ENCODE measurements around the gene SYT5.

SYT5 gene

DNA sequence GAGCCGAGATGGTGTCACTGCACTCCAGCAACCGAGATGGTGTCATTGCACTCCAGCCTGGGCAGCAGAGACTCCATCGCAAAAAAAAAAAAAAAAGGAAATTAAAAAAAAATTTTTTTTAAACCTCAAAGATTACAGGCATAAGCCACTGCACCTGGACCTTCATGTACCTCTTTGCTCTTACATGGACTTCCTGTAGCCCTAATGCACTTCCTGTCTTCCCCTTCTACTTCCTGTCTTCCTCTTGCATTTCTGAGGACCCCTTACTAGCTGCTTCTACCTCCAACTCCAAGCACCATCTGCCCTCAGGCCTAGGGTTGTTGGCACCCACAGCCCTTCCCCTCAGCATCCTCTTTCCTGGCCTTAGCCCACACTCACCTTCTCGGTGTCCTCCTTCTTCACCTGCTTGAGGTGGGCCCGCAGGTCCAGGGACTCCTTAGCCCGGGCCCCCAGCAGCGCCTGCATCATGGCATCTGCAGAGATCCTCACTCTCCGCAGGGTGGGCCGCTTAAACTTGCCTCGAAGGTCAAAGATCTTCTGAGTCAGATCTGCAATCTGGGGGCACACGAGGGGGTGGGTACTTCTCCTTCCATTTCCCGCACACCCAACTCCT lies 26.3 kb downstream of the SYT5 start:
- WGBS, result 92% methylated on average over 10 of the region's 12 CpGs
- Histone ChIP-seq H3K36me3 (ENCODE audit: insufficient read depth, low read length) (peaks cover 9% of the 10 kb centered on the region; the same call in 1 of the 2 replicates), H3K4me1 (ENCODE audit: insufficient read depth, low read length) (peaks cover 13% of the 10 kb centered on the region), H3K27me3 (ENCODE audit: insufficient read depth, low read length) (no peaks in the 10 kb centered on the region; the same call in 1 of the 2 replicates), H3K9me3 (ENCODE audit: insufficient read depth, low read depth, low read length) (no peaks in the 10 kb centered on the region), H3K9ac (ENCODE audit: low read depth, low read length) (no peak overlapping the region), H3K4me3 (ENCODE audit: low read length) (no peak overlapping the region), H3K27ac (ENCODE audit: low read depth, low read length) (no peak overlapping the region)

DNA sequence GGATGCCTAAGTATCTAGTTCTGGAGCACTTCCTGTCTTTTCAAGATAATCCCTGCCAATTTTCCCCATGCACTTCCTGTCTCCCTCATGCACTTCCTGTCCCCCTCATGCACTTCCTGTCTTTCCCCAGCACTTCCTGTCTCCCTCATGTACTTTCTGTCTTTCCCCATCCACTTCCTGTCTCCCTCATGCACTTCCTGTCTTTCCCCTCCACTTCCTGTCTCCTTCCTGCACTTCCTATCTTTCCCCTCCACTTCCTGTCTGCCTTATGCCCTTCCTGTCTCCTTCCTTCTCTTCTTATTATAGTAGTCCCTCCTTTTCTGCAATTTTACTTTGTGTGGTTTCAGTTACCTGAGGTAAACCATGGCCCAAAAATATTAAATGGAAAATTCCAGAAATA lies 28.1 kb downstream of the SYT5 start:
- H3K36me3 ChIP-seq (ENCODE audit: insufficient read depth, low read length), result peaks cover 9% of the 10 kb centered on the region; the same call in 1 of the 2 replicates
- H3K4me3 ChIP-seq (ENCODE audit: low read length), result no peak overlapping the region
- no peaks in the 10 kb centered on the region; the same call in 1 of the 2 replicates for H3K27me3 ChIP-seq (ENCODE audit: insufficient read depth, low read length)
- H3K4me1 ChIP-seq (ENCODE audit: insufficient read depth, low read length), result peaks cover 20% of the 10 kb centered on the region
- no peak overlapping the region for H3K27ac ChIP-seq (ENCODE audit: low read depth, low read length)
- no peaks in the 10 kb centered on the region for H3K9me3 ChIP-seq (ENCODE audit: insufficient read depth, low read depth, low read length)
- H3K9ac ChIP-seq (ENCODE audit: low read depth, low read length), result no peak overlapping the region

DNA sequence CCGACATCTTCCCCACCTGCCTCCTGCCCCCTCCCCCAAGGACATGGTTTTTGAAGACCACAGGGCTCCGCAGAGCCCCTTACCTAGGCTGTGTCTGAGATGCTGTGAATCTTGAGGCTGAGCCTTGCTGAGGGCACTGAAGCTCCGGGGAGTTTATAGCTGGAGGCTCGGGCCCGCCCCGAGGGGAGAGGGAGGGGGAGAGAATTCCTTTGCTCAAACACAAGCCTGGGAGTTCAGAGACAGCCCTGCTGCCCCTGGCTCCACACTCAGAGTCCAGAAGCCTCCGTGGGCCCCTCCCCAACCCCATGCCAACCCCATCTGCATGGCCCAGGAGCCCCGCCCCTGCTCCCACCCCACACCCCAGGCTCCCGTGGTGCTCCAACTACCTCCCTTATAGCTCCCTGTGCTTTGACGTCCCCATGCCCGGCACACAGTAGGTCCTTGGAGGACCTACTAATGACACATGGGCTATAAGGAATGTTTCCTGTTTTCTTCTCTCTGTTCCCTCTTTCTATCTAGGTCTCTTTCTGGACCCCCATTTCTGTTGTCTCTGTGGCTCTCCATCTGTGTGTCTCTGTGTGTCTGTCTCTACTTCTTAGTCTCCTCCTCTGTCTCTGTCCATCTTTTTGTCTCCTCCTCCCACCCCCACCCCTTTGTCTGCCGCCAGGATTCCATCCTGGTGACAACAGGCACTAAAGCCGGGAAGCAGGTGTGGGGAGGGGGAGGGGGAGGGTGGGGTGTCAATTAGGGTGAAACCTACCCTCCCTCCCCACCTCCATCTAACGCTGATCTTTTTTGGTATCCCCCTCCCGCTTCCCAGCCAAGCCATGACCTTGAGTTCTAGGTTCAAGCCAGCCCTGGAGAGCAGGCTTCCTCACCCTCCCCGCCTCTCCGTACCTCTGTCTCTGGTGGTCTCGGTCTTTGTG lies 30.7 kb downstream of the SYT5 start, which contains the start of gene TNNT1:
TNNT1 (minus strand) TSS at position 129 of the 926 bp plus-strand sequence. CDS start 2,049 bp downstream, outside the sequence.
- Histone ChIP-seq H3K9ac (ENCODE audit: low read depth, low read length) (0 out of 2 replicates have a peak within 1 kb of the TSS, but pooled peaks have one; percentile 18), H3K9me3 (ENCODE audit: insufficient read depth, low read depth, low read length) (no peaks in the 10 kb centered on the region), H3K4me1 (ENCODE audit: insufficient read depth, low read length) (peaks cover 20% of the 10 kb centered on the region), H3K36me3 (ENCODE audit: insufficient read depth, low read length) (peaks cover 14% of the 10 kb centered on the region; the same call in 1 of the 2 replicates), H3K27me3 (ENCODE audit: insufficient read depth, low read length) (no peaks in the 10 kb centered on the region), H3K4me3 (ENCODE audit: low read length) (peak within 1 kb of the TSS; percentile 47), H3K27ac (ENCODE audit: low read depth, low read length) (peak within 1 kb of the TSS; percentile 45; the same call in 1 of the 2 replicates)
- 11% methylated on average over 16 of the region's 18 CpGs for WGBS

DNA sequence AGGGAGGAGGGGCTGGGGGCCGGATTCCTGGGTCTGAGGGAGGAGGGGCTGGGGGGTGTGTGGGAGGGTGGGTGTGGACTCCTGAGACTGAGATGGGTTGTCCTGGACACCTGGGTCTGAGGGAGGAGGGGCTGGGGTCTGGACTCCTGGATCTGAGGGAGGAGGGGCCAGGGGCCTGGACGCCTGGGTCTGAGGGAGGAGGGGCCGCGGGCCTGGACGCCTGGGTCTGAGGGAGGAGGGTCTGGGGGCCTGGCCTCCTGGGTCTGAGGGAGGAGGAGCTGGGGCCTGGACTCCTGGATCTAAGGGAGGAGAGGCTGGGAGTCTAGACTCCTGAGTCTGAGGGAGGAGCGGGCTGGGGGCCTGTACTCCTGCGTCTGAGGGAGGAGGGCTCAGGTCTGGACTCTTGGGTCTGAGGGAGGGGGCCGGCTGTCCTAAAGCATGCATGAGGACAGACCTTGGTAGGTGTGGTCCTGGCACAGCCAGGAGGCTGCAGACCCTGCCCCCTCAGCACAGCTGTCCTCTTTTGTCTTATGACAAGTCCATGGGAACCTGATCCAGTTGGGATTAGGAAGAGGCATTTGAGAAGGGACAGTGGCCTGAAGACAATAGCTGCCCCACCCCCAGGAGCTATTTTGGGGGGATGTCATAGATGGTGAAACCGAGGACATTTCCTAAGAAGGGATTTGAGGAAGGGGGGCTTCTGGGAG lies 32.4 kb downstream of the SYT5 start:
- Histone ChIP-seq H3K4me3 (ENCODE audit: low read length) (peak overlapping the region; percentile 47; the same call in 1 of the 2 replicates), H3K27ac (ENCODE audit: low read depth, low read length) (no peak overlapping the region; the same call in 1 of the 2 replicates), H3K9ac (ENCODE audit: low read depth, low read length) (no peak overlapping the region), H3K36me3 (ENCODE audit: insufficient read depth, low read length) (peaks cover 9% of the 10 kb centered on the region; the same call in 1 of the 2 replicates), H3K27me3 (ENCODE audit: insufficient read depth, low read length) (no peaks in the 10 kb centered on the region), H3K9me3 (ENCODE audit: insufficient read depth, low read depth, low read length) (no peaks in the 10 kb centered on the region), H3K4me1 (ENCODE audit: insufficient read depth, low read length) (peaks cover 20% of the 10 kb centered on the region)
- 9% methylated on average over 7 of the region's 9 CpGs for WGBS

DNA sequence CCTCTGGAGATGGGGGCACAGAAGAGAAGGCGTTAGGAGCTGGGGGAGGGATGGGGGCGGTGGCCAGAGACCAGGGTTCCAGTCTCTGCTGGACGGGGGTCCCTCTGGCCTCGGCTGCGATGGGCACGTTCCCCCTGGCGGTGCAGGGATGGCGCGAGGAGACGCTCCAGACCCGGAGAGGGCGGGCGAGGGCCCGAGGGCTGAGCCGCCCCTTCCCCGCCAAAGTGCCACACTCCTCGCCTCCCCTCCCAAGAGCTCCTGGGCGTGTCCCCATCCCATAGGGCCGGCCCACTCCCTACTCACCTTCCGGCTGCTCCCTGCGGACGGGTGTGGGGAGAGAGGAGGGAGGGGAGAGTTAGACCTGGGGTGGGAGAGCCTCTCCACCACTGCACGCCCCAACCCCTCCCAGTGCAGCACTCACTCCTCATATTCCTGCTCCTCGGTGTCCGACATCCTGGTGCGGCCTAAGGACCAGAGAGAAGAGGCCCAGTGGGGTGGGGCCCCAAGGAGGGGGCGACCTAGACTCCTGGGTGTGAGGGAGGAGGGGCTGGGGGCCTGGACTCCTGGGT lies 33.3 kb downstream of the SYT5 start:
- H3K36me3 ChIP-seq (ENCODE audit: insufficient read depth, low read length), result 0 out of 2 replicates have a peak, but pooled peaks cover 9% of the 10 kb centered on the region
- H3K4me1 ChIP-seq (ENCODE audit: insufficient read depth, low read length), result peaks cover 20% of the 10 kb centered on the region
- H3K4me3 ChIP-seq (ENCODE audit: low read length), result peak overlapping the region; percentile 68
- H3K27ac ChIP-seq (ENCODE audit: low read depth, low read length), result peak overlapping the region; percentile 87; the same call in 1 of the 2 replicates
- no peaks in the 10 kb centered on the region for H3K27me3 ChIP-seq (ENCODE audit: insufficient read depth, low read length)
- H3K9ac ChIP-seq (ENCODE audit: low read depth, low read length), result peak overlapping the region; percentile 42; the same call in 1 of the 2 replicates
- WGBS, result under 1% methylated on average over 22 of the region's 27 CpGs
- H3K9me3 ChIP-seq (ENCODE audit: insufficient read depth, low read depth, low read length), result no peaks in the 10 kb centered on the region

DNA sequence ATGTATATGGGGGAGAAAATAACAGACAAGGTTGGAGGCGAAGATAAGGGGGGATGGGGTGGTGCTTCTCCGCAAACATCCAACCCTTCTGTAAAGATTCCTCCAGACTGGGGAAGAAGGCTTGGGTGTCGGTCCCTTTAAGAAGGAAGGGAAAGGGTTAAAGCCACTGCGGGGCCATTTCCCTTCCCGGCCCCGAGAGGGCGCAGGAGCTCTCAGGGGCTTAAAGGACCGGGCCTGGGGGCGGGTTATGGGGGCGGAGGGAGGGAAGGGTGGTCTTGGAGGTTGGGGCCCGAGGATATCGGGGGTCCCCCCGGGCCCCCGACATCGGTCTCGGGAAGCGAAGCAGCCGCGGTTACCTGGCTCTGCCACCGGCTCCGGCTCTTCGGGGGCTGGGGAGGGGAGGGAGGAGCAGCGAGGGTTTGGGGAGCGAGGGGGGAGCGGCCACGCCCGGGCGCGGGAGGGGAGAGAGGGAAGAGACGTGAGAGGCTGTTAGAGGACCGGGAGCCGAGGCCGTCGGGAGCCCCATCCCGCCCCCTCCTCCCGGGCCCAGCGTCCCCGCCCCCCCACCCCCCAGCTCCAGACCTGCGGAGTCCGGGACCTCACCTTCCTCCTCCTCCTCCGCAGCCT lies 33.9 kb downstream of the SYT5 start:
- 3% methylated on average over 27 of the region's 41 CpGs for WGBS
- no peaks in the 10 kb centered on the region for H3K9me3 ChIP-seq (ENCODE audit: insufficient read depth, low read depth, low read length)
- no peaks in the 10 kb centered on the region for H3K27me3 ChIP-seq (ENCODE audit: insufficient read depth, low read length)
- peak overlapping the region; percentile 87; the same call in 1 of the 2 replicates for H3K27ac ChIP-seq (ENCODE audit: low read depth, low read length)
- H3K4me1 ChIP-seq (ENCODE audit: insufficient read depth, low read length), result peaks cover 20% of the 10 kb centered on the region
- H3K9ac ChIP-seq (ENCODE audit: low read depth, low read length), result peak overlapping the region; percentile 42; the same call in 1 of the 2 replicates
- 0 out of 2 replicates have a peak, but pooled peaks cover 9% of the 10 kb centered on the region for H3K36me3 ChIP-seq (ENCODE audit: insufficient read depth, low read length)
- peak overlapping the region; percentile 68 for H3K4me3 ChIP-seq (ENCODE audit: low read length)

DNA sequence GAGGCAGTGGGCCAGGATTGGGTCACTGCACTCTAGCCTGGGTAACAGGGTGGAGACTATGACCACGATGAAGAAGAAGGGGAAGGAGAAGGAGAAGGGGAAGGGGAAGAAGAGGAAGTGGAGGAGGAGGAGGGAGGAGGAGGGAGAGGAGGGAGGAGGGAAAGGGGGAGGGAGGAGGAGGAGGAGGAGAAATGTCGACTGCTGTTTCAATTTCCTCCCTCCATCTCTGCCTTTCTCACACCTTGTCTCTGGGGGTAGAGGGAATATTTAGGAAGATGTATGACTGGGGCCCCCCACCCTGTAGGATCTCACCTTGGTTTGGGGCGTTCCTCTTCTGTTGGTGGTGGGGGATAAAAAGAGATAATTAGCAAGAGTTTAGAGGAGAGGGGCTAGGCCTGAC lies 34.9 kb downstream of the SYT5 start:
- peaks cover 20% of the 10 kb centered on the region for H3K4me1 ChIP-seq (ENCODE audit: insufficient read depth, low read length)
- no peak overlapping the region for H3K9ac ChIP-seq (ENCODE audit: low read depth, low read length)
- H3K4me3 ChIP-seq (ENCODE audit: low read length), result no peak overlapping the region
- WGBS, result 41% methylated on average over 2 of the region's 3 CpGs
- peaks cover 9% of the 10 kb centered on the region; the same call in 1 of the 2 replicates for H3K36me3 ChIP-seq (ENCODE audit: insufficient read depth, low read length)
- no peak overlapping the region for H3K27ac ChIP-seq (ENCODE audit: low read depth, low read length)
- H3K9me3 ChIP-seq (ENCODE audit: insufficient read depth, low read depth, low read length), result no peaks in the 10 kb centered on the region
- H3K27me3 ChIP-seq (ENCODE audit: insufficient read depth, low read length), result no peaks in the 10 kb centered on the region

DNA sequence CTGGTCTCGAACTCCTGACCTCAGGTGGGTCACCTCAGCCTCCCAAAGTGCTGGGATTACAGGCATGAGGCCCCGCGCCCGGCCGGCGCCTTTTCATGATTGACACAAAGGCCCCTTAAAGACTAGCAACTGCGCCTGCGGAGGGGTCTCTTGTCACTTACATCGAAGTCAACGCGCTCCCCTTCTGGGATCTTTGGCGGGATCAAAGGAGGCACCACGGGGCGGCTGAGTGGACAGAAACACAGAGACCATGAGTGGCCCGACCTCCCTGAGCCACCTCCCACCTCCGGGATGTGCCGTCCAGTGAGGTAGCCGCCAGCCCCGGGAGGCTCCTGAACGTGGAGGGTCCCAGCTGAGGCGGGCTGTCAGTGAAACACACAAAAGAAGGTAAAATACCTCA lies 38.4 kb downstream of the SYT5 start:
- no peak overlapping the region; the same call in 1 of the 2 replicates for H3K27ac ChIP-seq (ENCODE audit: low read depth, low read length)
- peak overlapping the region; percentile 20; the same call in 1 of the 2 replicates for H3K4me3 ChIP-seq (ENCODE audit: low read length)
- H3K4me1 ChIP-seq (ENCODE audit: insufficient read depth, low read length), result peaks cover 3% of the 10 kb centered on the region; the same call in 1 of the 2 replicates
- no peak overlapping the region for H3K9ac ChIP-seq (ENCODE audit: low read depth, low read length)
- no peaks in the 10 kb centered on the region for H3K27me3 ChIP-seq (ENCODE audit: insufficient read depth, low read length)
- no peaks in the 10 kb centered on the region for H3K9me3 ChIP-seq (ENCODE audit: insufficient read depth, low read depth, low read length)
- peaks cover 13% of the 10 kb centered on the region; the same call in 1 of the 2 replicates for H3K36me3 ChIP-seq (ENCODE audit: insufficient read depth, low read length)
- 28% methylated on average over 21 of the region's 21 CpGs for WGBS

DNA sequence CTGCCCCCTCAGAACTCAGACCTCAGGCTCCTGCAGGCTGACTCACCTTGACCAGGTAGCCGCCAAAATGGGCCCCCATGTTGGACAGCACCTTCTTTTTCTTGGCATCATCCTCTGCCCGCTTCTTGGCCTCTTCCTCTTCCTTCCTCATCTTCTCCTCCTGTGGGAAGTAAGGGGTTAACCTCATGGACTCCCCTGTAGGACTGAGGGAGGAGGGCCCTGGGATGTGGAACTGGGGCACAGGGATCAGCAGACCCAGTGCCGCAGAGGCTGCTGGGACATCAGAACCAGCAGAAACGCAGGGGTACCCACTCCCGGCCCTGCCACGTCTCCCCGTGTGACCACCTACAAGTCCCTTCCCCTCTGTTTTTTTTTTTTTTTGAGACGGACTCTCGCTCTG lies 42.2 kb downstream of the SYT5 start:
- Histone ChIP-seq H3K9me3 (ENCODE audit: insufficient read depth, low read depth, low read length) (no peaks in the 10 kb centered on the region), H3K27ac (ENCODE audit: low read depth, low read length) (no peak overlapping the region), H3K4me3 (ENCODE audit: low read length) (no peak overlapping the region), H3K4me1 (ENCODE audit: insufficient read depth, low read length) (peaks cover 3% of the 10 kb centered on the region; the same call in 1 of the 2 replicates), H3K36me3 (ENCODE audit: insufficient read depth, low read length) (peaks cover 26% of the 10 kb centered on the region), H3K27me3 (ENCODE audit: insufficient read depth, low read length) (no peaks in the 10 kb centered on the region), H3K9ac (ENCODE audit: low read depth, low read length) (no peak overlapping the region)
- WGBS, result 66% methylated on average over 9 of the region's 9 CpGs

All from HUES64 (cell line).